C1 segment of cervical spinal cord (tissue), 14 donors: ENCODE results near the gene ITGA1.
"Not testable (repeated sequence)": the region's sequence is repeated elsewhere in the genome, so short reads cannot be mapped to it uniquely, and the experiment has no call there.

ENCODE experiments used
- DNase-seq, 14 donors: peaks; one replicate each; lab custom pipeline; 2025; lab: John Stamatoyannopoulos, UW

The ITGA1 gene

DNA sequence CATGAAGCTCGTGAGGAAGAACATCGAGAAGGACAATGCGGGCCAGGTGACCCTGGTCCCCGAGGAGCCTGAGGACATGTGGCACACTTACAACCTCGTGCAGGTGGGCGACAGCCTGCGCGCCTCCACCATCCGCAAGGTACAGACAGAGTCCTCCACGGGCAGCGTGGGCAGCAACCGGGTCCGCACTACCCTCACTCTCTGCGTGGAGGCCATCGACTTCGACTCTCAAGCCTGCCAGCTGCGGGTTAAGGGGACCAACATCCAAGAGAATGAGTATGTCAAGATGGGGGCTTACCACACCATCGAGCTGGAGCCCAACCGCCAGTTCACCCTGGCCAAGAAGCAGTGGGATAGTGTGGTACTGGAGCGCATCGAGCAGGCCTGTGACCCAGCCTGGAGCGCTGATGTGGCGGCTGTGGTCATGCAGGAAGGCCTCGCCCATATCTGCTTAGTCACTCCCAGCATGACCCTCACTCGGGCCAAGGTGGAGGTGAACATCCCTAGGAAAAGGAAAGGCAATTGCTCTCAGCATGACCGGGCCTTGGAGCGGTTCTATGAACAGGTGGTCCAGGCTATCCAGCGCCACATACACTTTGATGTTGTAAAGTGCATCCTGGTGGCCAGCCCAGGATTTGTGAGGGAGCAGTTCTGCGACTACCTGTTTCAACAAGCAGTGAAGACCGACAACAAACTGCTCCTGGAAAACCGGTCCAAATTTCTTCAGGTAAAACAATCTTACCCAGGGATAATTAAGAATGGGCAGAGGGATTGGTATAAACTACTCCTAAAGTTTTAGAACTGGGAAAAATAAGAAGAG, 12.9 kb downstream of the ITGA1 start:
- peak in 13 of 14 donors; percentile 9 to 78 (median 66) for DNase-seq

DNA sequence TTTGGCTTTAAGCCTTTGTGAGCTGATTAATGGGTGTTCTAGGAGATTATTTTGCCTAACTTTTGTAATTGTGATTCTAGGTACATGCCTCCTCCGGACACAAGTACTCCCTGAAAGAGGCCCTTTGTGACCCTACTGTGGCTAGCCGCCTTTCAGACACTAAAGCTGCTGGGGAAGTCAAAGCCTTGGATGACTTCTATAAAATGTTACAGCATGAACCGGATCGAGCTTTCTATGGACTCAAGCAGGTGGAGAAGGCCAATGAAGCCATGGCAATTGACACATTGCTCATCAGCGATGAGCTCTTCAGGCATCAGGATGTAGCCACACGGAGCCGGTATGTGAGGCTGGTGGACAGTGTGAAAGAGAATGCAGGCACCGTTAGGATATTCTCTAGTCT, 13.6 kb downstream of the ITGA1 start:
- DNase-seq, result peak in 6 of 14 donors; percentile 9 to 36 (median 22)

DNA sequence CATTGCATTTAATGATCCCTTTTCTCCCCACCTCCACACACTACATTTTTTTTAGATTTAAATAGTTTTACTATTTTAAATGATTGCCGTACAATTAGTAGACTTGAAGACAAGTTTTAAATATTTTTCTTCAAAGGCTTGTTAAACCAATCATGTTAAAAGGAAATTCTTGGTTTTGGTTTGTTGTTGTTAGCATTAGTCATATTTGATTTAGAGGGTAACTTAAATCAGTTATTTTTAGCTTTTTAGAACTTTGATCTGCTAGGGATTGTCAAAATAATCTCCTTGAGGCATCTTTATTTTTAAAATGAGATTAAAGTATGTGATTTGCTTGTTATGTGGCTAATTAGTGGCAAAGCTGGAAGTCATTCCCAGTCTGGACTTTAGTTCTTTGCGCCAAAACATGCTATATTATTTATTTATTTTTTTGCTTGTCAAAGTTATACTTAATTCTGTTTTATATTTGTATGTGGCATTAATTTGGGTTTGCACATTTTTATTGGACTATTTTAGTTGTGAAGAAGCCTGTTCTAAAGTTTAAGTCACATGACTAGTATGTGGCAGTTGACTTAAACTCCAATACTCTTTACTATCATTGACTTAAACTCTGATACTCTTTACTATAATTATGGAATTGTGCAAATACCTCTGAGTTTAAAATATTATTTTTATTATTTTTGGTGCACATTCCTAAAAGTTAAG, 14.7 kb downstream of the ITGA1 start:
- no peak for DNase-seq

DNA sequence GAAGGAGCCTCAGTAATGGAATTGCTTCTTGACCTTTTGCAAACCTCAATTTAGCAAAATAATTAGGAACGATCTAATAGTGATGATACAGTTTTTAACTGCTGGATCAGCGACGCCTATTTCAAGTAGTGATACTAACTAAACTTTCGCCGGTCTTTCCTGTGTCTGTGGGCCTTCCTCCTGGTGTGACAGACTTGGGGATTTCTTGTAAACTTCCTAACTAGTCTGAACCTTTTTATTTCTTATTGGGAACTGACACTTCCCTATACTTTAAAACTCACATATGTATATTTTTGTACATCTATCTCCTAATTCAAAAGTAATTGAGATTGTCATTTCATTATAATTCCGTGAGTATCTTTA, 15.2 kb downstream of the ITGA1 start:
- no peak for DNase-seq

DNA sequence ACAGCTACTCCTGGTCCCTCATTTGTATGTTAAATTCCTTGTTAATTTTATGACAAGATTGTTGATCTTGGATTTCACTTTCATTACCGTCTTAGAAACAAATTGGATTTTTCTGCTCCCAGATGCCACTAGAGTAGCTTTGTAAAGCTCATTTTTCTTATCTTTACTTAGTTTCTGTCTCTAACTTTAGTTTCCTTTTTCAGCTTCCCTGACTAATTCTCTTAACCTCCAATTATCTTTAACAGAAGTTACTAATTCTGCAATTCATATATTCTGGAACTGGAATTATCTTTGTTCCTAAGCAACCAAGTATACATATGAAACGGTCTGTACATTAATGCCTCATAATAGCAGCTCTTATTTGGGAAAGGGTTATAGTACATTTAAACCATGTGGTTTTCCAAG, 16.7 kb downstream of the ITGA1 start:
- no peak for DNase-seq

DNA sequence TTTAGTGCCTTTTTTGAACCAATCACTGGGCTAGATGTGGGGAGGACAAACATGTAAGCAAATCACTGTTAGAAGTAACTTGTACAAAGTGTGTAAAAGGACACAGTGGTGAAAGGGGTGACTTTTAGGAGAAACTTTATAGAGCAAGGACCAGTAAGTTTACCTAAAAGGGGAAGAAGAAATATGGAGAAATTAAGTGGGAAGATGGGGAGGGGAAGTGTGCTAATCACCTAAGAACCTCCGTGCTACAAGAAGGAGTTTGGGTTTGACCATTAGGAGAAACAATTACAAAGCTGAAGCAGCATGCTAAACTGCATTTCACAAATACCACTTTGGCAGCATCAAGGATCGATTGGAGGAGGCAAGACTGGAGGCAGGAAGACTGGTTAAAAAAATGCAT, 17.3 kb downstream of the ITGA1 start:
- no peak for DNase-seq

DNA sequence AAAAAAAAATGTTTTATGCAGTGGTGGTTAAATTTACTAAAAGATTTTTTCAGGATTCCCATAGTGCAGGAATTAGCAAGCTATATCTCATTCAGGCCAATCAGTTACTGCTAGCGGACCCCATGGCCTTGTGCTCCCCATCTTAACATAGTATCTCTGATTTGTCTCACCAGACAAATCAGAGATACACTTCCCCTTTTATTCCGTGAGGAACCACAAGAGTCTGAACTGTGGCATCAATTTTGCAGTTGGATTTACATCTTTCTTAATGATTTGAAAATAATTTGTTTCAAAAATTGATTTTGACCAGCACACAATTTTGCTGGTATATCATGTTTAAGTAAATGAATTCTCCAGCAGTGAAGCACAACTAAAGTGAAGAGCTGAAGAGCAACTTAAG, 17.9 kb downstream of the ITGA1 start:
- DNase-seq, result no peak

DNA sequence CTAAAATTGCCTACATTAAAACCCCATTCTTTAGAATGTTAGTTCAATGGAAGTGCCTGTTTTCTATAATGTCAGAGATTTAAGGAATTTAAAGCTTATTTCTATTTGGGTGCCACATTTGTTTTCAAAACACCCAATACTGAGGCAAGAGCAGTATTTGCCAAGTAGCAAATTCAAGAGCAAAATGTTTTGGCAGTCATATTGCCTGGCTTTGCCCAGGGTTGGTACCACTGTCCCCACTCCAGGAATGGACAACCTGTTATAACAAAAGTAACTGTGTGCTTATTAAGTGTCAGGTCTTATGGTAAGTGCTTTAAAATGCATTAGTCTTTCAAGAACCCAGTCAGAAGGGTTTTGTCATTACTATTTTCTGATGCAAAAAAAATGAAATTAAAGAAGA, 19.3 kb downstream of the ITGA1 start:
- no peak for DNase-seq

DNA sequence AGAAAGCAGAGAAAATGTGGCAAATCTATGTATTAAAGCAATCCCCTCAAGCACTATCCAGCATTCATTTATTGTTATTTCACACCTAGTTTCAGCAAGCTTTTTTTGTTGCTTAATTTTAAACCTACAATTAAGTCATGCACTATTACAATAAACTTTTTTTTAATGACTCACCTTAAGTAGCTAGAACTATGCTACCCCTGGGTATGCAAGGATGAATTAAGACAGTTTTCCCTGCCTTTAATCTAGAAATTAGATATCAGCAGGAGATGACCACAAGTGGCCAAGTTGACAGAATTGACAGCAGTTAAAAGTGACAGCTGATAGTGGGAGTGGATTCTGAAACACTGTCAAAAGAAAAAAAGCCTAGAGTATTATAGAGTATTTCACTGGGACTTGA, 20.0 kb downstream of the ITGA1 start:
- no peak for DNase-seq

DNA sequence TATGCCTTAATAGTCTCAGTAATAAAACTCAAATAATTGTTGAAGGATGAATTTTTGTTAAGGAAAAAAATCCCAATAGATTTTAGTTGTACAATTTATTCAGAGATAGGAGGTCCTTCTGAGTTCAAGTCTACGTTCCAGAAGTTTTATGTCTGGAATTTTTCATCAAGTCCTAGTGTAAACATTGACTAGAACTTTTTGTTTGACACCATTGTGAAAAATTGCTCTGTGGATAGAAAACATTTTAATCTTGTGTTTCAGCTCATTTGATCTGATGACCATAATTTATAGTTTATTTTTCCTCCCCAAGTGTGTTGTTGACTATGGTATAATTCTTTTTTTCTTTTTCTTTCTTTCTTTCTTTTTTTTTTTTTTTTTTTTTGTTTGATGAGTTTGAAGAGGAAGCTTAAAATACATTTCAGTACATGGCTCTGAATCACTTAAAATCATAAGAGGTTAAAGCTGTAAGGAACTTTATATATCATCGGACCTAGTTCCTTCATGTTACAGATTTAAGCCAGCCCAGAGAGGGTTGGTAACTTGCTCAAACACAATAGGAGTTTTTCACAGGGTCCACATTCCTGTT, 20.7 kb downstream of the ITGA1 start:
- no peak for DNase-seq

DNA sequence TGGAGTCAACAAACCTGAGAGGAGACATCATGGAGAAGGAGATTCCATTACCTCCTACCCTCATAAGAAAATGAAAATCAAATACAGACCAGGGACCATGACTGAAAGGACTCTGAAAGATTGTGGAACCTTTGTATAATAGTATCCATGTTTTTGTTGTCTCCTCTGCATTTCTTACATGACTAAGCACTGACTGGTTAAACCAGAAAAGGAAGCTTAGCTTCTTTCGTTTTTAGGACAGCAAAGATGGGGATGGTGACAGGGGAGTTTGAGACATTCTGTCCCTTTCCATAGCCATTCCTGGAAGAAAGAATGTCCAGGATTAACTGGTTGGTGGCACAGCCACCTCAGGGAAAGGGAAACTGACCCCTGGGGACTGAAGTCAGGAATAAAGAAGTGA, 22.2 kb downstream of the ITGA1 start:
- DNase-seq, result no peak

DNA sequence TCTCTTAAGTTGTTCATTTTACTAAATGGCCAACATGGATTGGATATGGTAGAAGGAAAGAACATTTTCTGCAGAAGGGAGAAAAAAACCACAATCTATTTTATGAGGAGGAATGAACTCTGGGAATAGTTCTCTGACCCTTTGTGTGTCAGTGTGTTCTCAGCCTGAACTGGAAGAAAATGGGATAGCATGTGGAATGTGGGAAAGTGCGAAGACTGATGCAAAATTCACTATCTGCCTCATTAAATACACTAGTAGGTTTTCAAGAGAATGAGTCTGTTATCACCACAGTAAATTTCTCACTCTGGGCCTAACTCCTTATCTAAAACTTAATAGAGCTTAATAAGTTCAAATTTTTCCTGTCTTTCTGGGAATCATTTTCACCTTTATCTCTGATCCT, 22.7 kb downstream of the ITGA1 start:
- no peak for DNase-seq

DNA sequence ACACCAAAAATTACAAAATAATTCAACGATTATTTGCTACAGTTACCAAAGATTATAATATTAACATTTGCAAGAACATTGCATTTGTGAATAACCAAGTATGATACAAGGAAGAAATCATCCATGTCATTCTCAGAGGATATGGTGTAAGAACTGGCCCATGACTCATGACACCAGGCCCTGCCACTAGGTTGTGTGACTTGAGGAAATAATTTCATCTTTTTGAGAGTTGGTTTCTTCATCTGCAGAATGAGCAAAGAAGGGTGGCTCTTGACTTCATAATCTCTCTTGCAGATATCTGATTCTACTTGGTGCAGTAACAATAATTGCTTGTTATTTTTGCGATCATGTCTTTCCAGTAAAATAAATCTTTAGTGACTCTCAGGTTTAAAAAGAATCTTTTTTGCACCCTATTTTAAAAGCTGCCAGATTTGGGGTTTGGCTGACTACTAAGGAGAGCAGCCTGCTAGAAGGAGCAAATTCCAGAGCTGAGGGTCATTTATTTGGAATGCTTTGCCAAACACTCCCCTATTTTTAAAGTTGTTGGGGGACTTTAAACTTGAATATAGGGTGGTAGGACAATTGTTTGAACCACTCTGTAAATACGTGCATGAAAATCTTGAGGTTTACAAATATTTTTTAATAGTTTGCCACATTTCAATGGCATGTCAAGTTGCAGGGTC, 23.5 kb downstream of the ITGA1 start:
- DNase-seq, result no peak

DNA sequence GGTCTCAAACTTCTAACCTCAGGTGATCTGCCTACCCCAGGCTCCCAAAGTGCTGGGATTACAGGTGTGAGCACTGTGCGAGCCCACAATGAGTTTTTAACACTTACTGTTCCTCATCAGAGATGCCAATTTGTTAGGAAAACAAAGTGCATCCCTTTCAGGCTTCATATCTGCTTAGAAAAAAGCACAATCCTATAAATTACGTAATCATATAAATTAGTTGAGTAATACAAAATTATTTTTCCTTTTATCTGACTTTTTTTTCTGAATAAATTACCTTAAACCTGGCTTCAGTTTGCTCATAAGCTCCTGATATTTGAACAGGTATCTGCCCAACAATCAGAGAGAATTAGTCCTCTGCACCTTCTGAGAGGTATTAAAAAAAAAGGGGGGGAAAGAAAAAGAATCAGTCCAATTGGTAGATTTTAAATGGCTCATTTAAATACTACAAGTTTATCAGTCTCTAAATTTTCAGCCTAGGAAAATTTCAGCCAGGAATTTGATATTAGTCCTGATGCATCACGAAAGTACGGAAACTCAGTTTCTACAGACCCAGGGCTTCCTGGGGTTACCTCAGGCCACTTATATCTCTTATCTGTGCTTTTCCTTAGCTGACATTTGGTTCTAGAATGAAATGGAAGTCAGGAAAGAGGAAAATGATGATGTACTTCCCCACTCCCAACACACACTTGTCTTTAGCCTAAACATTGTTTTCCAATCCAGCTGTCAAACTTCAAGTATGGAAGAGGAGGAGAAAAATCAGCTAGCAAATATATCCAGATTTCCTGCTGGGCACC, 26.8 kb downstream of the ITGA1 start:
- DNase-seq, result no peak

DNA sequence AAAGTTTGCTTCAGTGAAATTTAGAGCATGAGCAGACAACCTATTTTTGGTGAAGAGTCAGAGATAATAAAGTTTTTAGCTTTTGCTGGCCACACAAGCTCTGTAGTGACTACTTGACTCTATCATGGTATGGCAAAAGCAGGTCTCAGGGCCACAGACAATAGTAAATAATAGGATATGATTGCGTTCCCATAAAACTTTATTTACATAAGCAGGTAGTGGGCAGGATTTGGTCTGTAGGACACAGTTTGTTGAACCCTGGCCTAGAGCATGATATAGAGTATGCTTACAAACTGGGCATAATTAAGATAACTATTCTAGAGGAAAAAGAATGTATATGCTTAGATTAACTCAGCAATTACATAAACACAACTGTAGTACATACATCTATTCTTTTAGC, 30.1 kb downstream of the ITGA1 start:
- DNase-seq, result no peak

DNA sequence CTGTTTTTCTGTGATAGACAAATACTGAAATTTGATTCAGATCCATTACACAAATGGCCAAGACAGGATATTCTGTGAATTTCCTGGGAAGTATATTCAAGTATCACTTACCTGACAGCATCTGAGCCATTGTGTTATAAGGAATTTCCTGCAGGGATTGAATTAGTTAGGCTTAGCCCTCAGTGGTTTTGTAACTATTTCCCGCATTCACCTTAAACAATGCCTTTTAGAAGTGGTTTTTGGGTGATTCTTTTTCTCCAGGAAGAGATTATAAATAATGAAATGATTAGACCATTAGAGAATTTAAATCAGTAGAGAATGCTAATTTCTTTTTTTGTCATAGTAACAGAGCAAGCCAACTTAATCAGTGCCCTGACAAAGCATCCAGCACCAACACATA, 30.6 kb downstream of the ITGA1 start:
- DNase-seq, result no peak

DNA sequence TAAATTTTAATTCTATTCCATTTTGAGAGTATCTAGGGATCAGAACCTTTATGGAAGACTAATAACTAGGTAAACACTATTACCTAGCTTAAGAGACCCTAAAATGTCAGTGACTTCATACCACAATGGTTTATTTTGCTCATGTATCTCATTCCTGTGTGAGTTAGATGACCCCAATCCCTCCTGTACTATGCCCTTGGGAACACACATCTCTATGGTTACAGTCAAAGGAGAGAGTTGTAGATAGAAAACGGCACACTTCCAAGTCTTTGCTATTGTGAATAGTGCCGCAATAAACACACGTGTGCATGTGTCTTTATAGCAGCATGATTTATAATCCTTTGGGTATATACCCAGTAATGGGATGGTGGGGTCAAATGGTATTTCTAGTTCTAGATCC, 31.1 kb downstream of the ITGA1 start:
- DNase-seq, result not testable (repeated sequence)

DNA sequence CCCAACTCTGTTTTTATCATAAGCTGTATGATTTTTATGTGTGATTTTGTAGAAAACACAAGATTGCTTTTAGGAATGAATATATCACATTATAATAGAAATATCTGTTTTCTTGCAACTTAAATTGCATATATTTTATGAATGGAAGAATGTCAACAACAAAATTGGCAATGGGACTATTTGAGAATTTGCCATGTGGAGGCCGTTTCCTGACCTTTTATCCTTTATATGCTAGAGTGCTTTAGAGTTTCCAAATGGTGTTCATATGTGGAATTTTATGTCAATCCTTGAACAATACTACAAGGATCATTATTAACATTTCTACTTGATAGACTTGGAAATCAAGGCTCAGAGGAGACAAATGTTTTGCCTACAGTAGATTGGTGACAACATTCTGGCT, 34.2 kb downstream of the ITGA1 start:
- no peak for DNase-seq

DNA sequence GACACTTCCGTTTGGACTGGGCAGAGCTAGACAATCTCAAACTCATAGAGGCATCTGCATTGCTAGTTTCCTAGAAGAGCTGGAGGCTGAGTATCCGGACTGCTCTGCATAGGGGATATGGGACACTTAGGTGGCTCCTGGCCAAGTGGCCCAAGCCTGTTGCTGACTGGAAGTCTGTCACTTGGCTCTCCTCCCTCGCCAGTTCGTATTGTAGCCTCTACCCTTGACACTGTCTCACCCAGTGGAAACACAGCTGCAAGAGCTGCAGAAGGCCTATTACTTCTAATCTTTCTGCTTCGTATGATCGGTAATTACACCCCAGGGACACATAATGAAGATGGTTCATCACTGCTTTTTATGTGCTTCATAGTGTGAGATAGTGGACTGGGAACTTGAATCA, 34.7 kb downstream of the ITGA1 start:
- peak in 1 of 14 donors; percentile 23 for DNase-seq

DNA sequence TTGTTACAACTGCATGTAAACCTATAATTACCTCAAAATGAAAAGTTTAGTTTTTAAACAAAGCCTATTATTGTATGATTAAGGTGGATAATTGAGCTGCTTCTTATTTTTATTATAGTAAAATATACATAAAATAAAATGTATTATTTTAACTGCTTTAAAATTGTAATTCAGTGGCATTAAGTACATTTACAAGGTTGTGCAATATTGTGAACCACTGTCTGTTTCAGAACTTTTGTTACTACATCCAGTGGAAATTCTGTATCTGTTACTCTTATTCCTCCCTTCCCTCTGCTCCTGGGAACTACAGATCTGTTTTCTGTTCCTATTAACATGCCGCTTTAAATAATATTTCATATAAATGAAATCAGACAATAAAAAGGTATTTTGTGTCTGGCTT, 37.1 kb downstream of the ITGA1 start:
- no peak for DNase-seq

DNA sequence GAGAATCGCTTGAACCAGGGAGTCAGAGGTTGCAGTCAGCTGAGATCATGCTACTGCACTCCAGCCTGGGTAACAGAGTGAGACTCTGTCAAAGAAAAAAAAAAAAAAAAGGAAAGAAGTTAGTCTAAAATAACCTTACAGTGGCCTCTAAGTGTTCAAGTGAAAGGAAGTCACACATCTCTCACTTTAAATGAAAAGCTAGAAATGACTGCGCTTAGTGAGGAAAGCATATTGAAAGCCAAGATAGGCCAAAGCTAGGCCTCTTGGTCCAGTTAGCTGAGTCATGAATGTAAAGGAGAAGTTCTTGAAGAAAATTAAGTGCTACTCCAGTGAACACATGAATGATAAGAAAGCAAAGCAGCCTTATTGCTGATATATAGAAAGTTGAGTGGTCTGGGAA, 38.1 kb downstream of the ITGA1 start:
- no peak for DNase-seq

DNA sequence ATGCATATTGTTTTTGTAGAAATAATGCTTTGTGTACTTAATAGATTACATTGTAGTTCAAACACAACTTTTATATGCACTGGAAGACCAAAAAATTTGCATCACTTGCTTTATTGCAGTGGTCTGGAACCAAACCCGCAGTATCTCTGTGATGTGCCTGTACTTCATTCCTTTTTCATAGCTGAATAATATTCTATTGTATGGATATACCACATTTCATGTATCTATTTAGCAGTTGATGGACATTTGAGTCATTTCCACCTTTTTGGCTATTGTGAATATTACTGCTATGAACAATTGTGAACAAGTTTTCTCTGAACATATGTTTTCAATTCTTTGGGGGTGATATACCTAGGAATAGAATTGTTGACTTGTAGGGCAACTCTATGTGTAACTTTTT, 40.1 kb downstream of the ITGA1 start:
- DNase-seq, result no peak
